GM21423 (cell line): ENCODE measurements around the gene SRPK3.
"Not testable (repeated sequence)": the region's sequence is repeated elsewhere in the genome, so short reads cannot be mapped to it uniquely, and the experiment has no call there.

Experiments
- ATAC-seq: cut with Tn5 transposase; IDR thresholded peaks from one replicate; pipeline ENCODE4 v1.9.1; 2021; ENCODE audit warnings: mild to moderate bottlenecking, moderate library complexity; ENCODE audit not compliant: unreplicated experiment

Gene SRPK3

DNA sequence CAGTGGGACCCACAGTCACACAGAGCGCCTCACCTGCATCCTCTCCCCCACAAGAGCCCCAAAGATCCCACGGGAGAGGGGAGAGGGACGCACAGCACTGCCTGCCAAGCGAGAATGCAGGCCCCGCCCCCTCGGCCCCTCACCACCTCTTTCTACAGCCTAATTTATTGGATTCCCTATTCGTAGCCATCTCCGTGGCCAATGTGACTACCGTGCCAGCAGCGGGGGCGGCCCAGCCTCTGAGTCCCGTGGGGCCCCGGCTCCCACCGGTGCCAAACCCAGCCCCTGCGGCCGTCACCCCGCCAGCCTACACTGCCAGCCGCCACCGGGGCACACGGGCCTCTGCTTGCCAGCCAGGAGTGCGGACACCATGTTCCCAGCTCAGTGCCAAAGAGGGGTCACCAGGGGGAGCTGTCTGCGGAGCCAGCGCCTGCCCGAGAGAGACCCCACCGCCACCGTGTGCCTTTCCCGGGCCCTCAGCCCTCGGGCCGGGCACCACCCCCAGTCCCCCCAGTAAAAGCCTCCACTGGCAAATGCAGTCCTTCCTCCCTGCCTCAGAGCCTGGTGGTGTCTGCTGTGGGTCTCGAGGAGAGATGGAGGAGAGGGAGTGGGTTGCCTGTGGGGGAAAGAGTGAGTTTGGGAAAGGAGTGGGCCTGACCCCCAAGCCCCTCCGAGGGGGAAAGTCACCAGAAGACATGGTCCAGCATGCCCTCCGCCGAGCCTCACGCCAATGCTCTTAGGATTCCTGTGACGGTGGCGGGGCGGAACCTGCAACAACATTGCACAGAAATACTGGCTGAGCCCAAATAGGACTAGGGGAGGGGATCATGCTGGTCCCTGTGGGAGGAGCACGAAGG is 36.4 kb upstream of the SRPK3 start:
- ATAC-seq: no peak

DNA sequence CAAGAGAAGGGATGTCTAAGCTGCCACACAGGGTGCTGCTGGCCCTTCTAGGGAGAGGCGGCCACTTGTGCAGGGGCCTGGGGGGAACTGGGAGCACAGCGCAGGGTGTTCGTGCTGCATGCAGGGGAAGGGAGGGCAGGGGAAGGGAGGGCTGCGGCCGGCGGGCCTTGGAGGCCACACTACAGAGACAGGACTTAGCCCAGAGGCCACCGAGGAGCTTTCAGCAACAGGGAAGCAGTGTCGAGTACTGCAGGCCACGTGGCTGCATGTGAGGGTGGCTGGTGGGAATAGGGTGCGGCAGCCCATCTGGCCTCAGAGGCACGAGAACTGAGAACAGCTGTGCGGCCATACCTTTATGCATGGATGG is 35.8 kb upstream of the SRPK3 start:
- ATAC-seq: not testable (repeated sequence)

DNA sequence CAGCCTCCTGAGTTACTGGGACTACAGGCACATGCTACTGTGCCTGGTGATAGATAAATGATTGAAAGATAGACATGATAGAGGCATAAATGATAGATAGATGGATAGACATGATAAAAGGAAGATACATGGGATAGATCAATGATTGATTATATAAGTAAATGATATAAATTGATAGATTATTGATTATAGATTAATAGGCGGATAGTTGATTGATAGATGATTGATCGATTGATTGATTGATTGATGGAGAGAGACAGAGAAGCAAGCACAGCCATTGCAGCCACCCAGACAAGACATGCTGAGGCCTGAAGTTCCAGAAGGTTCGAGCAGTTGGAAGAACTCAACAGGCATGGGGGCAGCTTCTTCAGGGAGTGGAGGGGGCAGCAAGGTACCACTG is 34.5 kb upstream of the SRPK3 start:
- no peak for ATAC-seq

DNA sequence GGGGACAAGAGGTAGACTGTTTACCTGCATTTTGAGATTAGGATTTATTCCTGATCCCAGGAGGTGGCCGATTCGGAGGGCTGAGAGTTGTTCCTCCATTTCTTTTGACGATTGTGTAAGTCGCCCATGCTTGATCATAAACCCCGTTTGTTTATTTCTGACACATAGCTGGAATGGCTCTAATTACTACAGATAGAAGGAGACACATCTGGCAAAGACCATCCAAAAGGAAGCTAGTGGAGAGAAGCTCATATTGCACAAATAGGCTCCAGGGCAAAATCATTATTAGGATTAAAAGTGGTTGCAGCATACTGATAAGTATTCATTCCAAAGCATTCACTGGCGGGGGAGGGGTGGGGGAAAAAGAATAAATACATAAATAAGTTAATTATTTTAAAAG is 33.9 kb upstream of the SRPK3 start:
- not testable (repeated sequence) for ATAC-seq

DNA sequence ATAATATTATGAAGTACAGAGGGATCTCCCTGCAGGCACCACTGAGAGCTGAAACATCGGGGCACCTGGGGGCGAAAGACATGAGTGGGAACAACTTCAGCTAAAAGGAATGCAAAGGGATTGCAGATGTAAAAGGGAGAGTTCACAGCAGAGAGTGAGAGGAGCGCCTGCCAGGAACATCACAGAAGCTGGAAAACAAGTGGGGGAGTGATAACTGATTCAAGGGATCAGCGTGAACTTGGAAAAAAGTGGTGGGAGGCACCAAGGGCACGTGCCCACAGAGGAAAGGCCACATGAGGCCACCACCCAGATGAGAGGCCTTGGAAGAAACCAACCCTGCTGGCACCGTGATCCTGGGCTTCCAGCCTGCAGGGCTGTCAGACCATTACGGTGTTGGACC is 31.8 kb upstream of the SRPK3 start:
- ATAC-seq: not testable (repeated sequence)

DNA sequence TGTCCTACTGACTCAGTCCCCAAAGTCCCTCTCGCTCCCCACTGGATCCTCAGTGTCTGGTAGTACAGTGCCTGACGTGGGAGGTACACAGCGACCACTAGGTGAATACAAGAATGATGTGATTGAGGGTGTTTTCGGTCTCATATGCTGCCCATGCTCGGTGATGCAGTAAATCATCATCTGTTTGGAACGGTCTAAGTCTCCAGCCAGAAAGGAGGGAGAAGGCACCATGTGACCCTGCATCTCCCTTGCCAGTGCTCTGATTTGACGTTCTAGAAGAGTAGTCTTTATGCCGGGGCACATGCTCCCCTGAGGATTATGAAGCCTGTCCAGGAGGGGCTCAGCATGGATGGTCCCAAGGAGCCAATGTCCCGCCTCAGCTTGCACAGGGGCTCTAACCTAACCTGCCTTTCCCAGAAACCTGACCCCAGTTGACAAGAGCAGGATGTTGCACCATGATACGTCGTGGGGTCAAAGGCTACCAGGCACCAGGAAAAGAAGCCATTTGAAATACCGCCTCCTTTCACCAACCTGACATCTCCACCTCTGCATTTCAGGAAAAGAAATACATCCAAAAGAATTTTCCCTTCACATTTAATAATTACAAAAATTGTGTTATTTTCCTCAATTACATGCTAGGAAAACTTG is 30.6 kb upstream of the SRPK3 start:
- no peak for ATAC-seq

DNA sequence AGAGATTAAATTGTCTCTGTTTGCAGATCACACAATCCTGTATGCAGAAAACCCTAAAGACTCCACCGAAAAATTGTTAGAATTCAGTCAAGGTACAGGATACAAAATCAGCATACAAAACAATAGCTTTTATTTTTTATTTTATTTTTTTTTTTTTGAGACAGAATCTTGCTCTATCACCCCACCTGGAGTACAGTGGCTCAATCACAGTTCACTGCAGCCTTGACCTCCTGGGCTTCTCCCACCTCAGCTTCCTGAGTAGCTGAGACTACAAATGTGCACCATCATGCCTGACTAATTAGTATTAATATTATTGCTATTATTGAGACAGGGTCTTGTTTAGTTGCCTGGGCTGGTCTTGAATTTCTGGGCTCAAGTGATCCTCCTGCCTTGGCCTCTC is 25.7 kb upstream of the SRPK3 start:
- ATAC-seq: no peak

DNA sequence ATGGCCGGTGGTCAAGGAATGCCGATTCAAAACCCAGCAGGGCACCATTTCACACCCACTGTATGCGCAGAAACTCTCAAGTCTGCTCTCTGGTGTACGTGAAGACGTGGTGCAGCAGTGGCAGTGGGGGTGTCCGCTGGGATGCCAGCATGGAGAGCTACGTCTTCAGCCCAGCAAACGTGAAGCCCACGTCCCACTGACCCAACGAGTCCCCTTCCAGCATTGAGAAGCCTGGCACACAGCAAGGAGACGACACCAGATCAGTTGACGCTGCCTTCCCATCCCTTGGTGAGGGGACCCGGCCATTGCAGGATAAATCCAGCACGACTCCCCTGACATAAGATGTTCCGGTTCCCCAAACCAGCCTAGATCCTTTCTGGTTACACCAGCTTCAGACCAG is 19.0 kb upstream of the SRPK3 start:
- no peak for ATAC-seq

DNA sequence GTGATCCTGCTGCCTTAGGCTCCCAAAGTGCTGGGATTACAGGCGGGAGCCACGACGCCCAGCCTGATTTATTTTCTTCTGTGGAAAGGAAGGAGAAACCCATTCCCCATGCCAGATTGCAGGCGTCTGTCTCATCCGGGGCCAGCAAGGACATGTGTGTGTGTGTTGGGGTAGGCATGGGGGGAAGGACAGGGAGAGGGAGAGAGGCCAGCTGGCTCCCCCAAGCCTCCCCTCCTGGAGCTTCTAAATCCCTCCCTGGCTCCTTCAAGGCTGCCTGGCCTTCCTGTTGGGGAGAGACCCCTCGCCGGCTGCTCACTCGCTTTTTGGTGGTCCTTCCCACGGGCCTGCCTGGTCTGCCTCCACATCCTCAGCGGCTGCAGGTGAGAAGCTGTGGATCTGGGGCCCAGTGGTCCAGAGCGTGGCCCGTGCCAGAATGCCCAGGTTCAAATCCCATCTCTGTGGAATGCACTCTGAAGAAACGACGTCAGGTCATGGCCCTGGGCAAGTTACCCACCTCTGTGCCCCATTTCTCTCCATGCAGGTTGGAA is 18.1 kb upstream of the SRPK3 start:
- no peak for ATAC-seq

DNA sequence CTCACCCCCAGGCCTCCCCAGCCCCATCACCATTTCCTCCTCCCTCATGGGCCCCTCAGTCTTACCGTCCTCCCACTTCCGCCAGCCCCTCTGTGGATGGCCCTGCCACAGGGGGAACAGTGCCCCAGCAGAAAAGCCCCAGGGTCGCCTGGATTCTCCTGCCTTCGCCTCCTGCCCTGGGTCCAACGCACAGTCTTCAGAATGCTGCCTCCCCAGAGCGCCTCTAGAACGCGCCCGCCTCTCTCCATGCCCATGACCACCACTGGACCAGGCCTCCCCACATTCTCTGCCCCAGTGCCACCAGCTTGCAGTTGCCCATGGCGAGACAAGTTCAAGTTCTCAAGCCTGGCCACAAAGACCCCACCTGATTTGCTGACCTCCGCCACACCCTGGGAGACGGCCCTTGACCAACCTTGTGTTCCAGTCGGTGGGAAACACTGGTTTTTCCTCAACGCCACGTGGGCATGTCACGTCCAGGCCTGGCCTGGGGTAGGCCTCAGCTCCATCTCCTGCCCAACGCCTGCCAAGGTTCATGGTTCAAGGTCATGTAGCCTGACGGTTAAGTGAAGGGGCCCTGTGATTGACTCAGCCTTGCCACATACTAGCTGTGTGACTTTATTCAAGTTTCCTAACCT is 17.4 kb upstream of the SRPK3 start:
- ATAC-seq: no peak

DNA sequence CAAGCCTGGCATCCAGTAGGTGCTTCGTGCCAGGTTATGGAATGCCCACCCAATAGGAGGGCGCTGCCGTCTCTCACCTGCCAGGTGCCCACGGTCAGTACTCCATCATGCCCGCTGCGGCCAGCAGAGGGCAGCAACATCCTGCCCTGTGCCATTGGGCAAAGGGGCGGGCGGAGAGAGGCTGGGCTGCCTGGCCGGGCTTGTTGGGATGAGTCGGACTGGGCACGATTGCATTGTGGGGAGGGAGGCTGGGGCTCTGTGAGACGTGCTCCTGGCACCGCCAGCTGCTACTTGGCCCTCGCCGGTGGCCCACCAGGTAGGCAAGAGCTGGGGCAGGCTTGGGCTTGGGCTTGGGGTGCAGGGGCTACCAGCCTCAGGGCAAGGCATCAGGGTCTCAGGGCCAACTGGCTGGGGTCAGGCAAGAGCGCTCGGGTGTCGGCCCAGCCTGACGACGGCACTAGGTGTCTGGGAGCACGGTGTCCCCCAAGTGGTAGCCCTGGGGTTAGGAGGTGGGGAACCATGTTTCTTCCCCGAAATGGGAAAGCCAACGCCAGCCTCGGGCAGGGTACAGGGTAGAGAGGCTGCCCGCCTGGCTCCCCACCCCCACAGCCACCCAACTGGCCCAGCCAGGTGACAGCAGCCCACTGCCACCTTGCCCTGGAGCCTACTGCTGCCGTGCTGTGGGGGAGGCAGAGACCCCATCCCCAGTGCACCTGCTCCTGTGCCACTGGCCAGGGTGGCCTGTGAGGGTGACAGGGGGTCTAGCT is 16.7 kb upstream of the SRPK3 start, which contains the start of gene PLXNB3:
Gene PLXNB3, plus strand, starts transcription at position 261 of the 767 bp plus-strand sequence. CDS start 1,287 bp downstream, outside the sequence.
- no peak for ATAC-seq

DNA sequence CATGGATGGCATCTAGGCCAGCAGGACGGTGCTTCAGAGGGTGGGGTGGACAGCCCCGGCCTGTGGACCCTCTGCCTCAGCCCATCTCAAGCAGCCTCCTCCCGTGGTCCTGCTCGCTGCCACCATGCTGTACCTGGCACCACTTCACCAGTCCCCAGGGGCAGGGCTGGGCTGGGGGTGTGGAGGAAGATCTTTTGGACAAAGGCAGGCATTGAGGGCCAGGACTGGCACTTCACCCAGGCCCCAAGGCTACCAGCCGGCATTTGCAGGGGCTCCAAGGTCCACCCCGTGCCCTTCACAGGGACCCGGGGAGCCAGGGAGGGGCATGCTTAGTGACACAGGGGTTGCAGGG is 16.1 kb upstream of the SRPK3 start:
- ATAC-seq: no peak

DNA sequence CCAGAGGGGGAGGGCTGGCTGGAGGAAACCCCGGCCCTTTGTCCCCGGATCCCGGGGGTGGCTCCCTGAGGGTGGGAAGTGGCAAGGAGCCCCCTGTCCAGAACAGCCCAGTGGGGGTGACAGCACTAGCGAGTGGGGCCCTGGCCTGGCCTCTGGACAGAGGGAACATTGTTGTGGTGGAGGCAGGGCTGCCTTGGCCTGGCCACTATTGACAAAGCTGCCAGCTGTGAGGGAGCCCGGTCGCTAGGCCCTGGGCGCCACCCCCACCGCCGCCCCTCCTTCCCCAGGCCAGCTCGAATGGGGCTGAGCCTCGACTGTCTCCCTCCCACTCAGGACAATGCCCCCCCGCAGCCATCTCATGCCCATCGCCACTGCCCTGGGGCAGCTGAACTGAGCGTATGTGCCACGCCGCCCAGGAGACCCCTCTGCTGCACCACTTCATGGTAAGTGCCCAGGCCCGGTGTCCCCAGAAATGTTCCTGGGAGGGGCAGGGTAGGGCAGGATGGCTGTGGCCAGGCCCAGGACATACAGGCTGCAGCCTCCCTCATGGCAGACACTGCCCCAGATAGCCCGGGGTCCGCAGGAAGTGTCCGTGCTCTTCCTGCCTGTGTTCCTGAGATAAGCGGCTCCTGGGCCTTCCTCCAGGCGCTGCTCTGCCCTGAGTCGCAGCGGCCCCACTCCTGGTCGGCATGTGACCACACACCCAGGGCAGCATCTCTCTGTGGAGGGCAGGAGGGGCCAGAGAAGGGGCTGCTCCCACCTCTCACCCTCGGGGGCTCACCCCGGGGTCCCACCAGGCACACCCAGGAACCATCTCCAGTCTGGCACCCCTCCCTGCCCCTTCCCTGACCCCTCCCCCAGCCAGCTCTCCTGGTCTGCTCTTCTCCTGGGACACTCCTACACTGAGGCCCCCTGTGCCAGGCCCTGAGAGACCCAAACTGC is 15.4 kb upstream of the SRPK3 start:
- ATAC-seq: no peak

DNA sequence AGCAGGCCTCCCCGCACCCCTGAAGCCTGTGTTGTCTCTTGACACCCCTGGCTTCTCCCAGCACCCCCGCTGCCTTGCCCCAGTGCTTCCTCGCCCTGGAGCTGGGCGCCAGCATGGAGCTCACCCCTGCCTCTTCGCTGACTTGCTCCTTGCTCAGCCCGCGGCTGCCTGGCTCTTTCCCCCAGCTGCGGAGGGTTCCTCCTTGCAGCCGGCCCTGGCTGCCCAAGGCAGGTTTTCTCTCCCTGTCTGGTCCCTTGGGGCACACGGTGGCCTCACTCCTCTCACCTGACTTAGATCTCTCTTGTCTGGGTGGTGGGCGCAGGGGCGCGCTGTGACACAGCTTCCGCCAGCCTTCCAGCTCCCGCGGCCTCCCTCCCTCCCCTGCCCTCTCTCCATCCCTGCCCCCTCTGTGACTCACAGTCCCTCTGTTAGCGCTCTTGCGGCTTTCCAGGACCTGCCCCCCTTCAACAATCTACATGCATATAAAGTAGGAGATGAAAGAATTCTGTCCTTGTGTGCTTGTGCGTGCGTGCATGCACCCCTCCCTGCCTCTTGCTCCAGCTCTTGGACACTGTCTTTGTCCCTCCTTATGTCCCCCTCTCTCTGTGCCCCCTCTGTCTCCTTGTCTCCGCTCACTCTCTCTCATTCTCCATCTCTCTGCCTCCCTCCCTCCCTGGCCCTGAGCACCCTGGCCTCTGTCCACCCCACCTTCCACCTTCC is 14.6 kb upstream of the SRPK3 start:
- ATAC-seq: no peak

DNA sequence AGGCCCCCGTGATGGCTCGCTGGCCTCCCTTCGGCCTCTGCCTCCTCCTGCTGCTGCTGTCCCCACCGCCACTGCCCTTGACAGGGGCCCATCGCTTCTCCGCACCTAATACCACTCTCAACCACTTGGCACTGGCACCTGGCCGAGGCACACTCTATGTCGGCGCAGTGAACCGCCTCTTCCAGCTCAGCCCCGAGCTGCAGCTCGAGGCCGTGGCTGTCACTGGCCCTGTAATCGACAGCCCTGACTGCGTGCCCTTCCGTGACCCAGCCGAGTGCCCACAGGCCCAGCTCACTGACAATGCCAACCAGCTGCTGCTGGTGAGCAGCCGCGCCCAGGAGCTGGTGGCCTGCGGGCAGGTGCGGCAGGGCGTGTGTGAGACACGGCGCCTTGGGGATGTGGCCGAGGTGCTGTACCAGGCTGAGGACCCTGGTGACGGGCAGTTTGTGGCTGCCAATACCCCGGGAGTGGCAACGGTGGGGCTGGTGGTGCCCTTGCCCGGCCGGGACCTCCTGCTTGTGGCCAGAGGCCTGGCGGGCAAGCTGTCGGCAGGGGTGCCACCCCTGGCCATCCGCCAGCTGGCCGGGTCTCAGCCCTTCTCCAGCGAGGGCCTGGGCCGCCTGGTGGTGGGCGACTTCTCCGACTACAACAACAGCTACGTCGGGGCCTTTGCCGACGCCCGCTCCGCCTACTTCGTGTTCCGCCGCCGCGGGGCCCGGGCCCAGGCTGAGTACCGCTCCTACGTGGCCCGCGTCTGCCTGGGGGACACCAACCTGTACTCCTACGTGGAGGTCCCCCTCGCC is 13.8 kb upstream of the SRPK3 start:
- no peak for ATAC-seq

DNA sequence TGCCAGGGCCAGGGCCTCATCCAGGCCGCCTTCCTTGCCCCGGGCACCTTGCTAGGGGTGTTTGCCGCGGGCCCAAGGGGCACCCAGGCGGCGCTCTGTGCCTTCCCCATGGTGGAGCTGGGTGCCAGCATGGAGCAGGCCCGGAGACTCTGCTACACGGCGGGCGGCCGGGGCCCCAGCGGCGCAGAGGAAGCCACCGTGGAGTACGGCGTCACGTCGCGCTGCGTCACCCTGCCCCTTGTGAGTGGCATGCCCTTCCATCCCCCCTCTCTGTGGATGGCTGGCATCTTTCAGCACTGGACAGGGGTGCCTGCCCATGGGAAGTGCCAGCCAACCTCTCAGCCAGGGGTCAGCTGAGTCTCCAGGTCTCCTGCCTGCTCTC is 13.2 kb upstream of the SRPK3 start:
- ATAC-seq: no peak

DNA sequence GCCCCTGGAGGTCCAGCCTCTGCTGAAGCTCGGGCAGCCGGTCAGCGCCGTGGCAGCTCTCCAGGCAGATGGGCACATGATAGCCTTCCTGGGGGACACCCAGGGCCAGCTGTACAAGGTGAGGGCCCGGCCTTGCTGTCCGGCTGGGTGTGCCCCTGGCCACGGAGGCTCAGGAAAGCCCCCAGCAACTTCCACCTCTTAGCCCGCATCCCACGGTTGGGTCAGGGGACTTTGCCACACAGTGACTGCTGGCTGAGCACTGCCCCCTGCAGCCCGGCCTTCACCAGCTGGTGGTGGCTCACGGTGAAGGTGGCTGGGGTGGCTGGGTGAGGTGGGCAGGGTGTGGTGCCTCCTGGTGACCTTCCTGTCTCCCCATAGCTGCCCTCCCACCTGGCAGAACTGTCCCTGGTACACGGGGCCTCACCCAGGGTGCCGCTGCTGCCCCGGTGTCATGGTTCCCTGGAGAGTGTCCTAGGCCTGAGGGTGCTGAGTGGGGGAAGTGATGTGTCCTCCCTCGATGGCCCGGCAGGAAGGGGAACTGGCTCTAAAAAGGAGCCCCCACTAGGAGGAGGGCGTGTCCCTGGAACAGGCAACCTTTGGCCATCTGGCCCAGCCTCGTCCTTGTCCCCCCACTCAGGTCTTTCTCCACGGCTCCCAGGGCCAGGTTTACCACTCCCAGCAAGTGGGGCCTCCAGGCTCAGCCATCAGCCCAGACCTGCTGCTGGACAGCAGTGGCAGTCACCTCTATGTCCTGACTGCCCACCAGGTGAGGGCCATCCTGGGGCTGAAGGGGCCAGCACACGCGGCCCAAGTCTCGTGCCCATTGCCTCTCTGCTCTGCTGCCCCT is 12.3 kb upstream of the SRPK3 start:
- ATAC-seq: no peak
